HCT116 (cell line): Measurements from ENCODE around the gene TMEM154. TPM values are rescaled to one million over a fixed set of nuclear protein-coding genes. Genes with fewer than 3 reads are reported as not detected.

Source experiments
- ATAC-seq: fragments of 200-7000 bp; cut with Tn5 transposase; 2 replicates; pipeline ENCODE4 v1.9.1; 2020; ENCODE audit warnings: mild to moderate bottlenecking, moderate library complexity
- BruUV-seq: library from RNA; stranded (reverse); fragments of 400-500 nt; replicated peaks from 2 replicates; lab custom pipeline; 2021; lab: Mats Ljungman, UMichigan
- CTCF ChIA-PET: fragments of 300-600 bp; sonication (Branson Sonifier 250); formaldehyde crosslinking; loops from one replicate; lab custom pipeline; 2021; ENCODE audit warnings: antibody characterized with exemption; lab: Charles Lee
- POLR2A ChIA-PET: fragments of 300-600, 350-600 bp; sonication (Branson Sonifier 250); formaldehyde crosslinking; loops from one replicate; lab custom pipeline; 2021; ENCODE audit warnings: antibody characterized with exemption; lab: Charles Lee
- RAD21 ChIA-PET, 2 experiments: fragments of 300-600 bp; sonication (Branson Sonifier 250); formaldehyde crosslinking; loops; one replicate each; lab custom pipeline; 2023; ENCODE audit warnings: low total read pairs in 2 of 2; ENCODE audit not compliant: uncharacterized antibody in 2 of 2, unreplicated experiment in 2 of 2, low non-redundant PET in 1 of 2; lab: Charles Lee
- DNase-seq: peaks from one replicate; pipeline ENCODE4 v3.0.0-alpha.2; 2010; ENCODE audit warnings: low read depth, low spot score
- H2AFZ ChIP-seq: fragments of 200-600 bp; shearing (Covaris generic), sonication (generic); 2 replicates; pipeline ENCODE4 v1.6.1; 2017; ENCODE audit warnings: low read depth, mixed run types, mixed read lengths, antibody characterized with exemption, low read length; ENCODE audit not compliant: poor library complexity, severe bottlenecking
- H3K27ac ChIP-seq: 2 replicates; pipeline ENCODE4 v1.5.1; 2012; ENCODE audit warnings: low read depth, low read length
- H3K27me3 ChIP-seq: fragments of 200-600 bp; sonication (generic); 2 replicates; pipeline ENCODE4 v1.6.1; 2016; ENCODE audit warnings: mixed run types, low read length, mixed read lengths; ENCODE audit not compliant: insufficient read depth
- H3K36me3 ChIP-seq, 2 experiments: fragments of 200-500 bp in 1 of 2; fragments of 200-600 bp in 1 of 2; sonication (Bioruptor generic) in 1 of 2; sonication (generic) in 1 of 2; 2 replicates each; pipeline versions ENCODE4 v1.5.1 to v1.6.1; 2014 to 2016; ENCODE audit warnings: low read length in 2 of 2, inconsistent platforms in 1 of 2, mixed read lengths in 1 of 2, mixed run types in 1 of 2; ENCODE audit not compliant: insufficient read depth in 2 of 2, control insufficient read depth in 1 of 2
- H3K4me1 ChIP-seq, 2 experiments: fragments of 200-600 bp in 1 of 2; sonication (generic) in 1 of 2; 2 replicates each; pipeline versions ENCODE4 v1.5.1 to v1.6.1; 2012 to 2017; ENCODE audit warnings: low read length in 2 of 2, inconsistent platforms in 1 of 2, mild to moderate bottlenecking in 1 of 2, mixed read lengths in 1 of 2, mixed run types in 1 of 2, moderate library complexity in 1 of 2; ENCODE audit not compliant: insufficient read depth in 2 of 2, control insufficient read depth in 1 of 2
- H3K4me2 ChIP-seq: fragments of 200-600 bp; sonication (generic); 2 replicates; pipeline ENCODE4 v1.6.1; 2017; ENCODE audit warnings: mixed run types, low read length, mixed read lengths
- H3K4me3 ChIP-seq, 2 experiments: fragments of 200-600 bp in 1 of 2; sonication (generic) in 1 of 2; replicated peaks in 1 of 2; 2 replicates each; pipeline ENCODE4 v1.5.1; 2011 to 2016; ENCODE audit warnings: low read length in 2 of 2, control low read depth in 1 of 2, low read depth in 1 of 2, mild to moderate bottlenecking in 1 of 2, mixed read lengths in 1 of 2, mixed run types in 1 of 2
- H3K79me2 ChIP-seq: fragments of 200-600 bp; sonication (generic); 2 replicates; pipeline ENCODE4 v1.6.1; 2017; ENCODE audit warnings: mild to moderate bottlenecking, mixed run types, low read length, moderate library complexity, mixed read lengths; ENCODE audit not compliant: insufficient read depth
- H3K9ac ChIP-seq: fragments of 200-600 bp; sonication (generic); 2 replicates; pipeline ENCODE4 v1.6.1; 2016; ENCODE audit warnings: low read length, mixed read lengths
- H3K9me2 ChIP-seq: fragments of 200-600 bp; sonication (generic), shearing (Covaris generic); 2 replicates; pipeline ENCODE4 v1.6.1; 2017; ENCODE audit warnings: mixed run types, mild to moderate bottlenecking, moderate library complexity; ENCODE audit not compliant: insufficient read depth
- H3K9me3 ChIP-seq, 2 experiments: fragments of 200-500 bp in 1 of 2; fragments of 200-600 bp in 1 of 2; sonication (Bioruptor generic) in 1 of 2; sonication (generic) in 1 of 2; 2 replicates each; pipeline ENCODE4 v1.6.1; 2014 to 2017; ENCODE audit warnings: low read length in 2 of 2, mixed read lengths in 2 of 2, inconsistent platforms in 1 of 2, low read depth in 1 of 2, mild to moderate bottlenecking in 1 of 2, mixed run types in 1 of 2, moderate library complexity in 1 of 2; ENCODE audit not compliant: control insufficient read depth in 1 of 2, insufficient read depth in 1 of 2
- H4K20me1 ChIP-seq: fragments of 200-600 bp; sonication (generic), shearing (Covaris generic); 2 replicates; pipeline ENCODE4 v1.6.1; 2017; ENCODE audit warnings: mixed run types, mild to moderate bottlenecking, moderate library complexity; ENCODE audit not compliant: insufficient read depth
- EGR1 ChIP-seq: IDR thresholded peaks from 2 replicates; pipeline ENCODE4 v1.6.1; 2012; ENCODE audit warnings: low read depth
- EZH2phosphoT487 ChIP-seq: fragments of 200-600 bp; IDR thresholded peaks from 2 replicates; pipeline ENCODE4 v1.6.1; 2018; ENCODE audit warnings: antibody characterized with exemption, borderline replicate concordance
- POLR2AphosphoS5 ChIP-seq: IDR thresholded peaks from 2 replicates; pipeline ENCODE4 v1.6.1; 2011; ENCODE audit warnings: mild to moderate bottlenecking, low read depth, low read length, moderate library complexity
- SP1 ChIP-seq: IDR thresholded peaks from 2 replicates; pipeline ENCODE4 v1.6.1; 2012; ENCODE audit warnings: low read depth
- TCF7L2 ChIP-seq: IDR thresholded peaks from 2 replicates; pipeline ENCODE4 v1.7.0; 2011; ENCODE audit warnings: borderline replicate concordance, inconsistent platforms; ENCODE audit not compliant: insufficient read depth, insufficient read length; ENCODE audit errors: extremely low read depth
- YY1 ChIP-seq: IDR thresholded peaks from 2 replicates; pipeline ENCODE4 v1.6.1; 2011; ENCODE audit warnings: low read length, low read depth, moderate library complexity, mild to moderate bottlenecking; ENCODE audit not compliant: insufficient replicate concordance; ENCODE audit errors: extremely low read depth
- intact Hi-C: fragments of 100-400 bp; cut with micrococcal nuclease; formaldehyde crosslinking; loops from 2 replicates; pipeline ENCODE4 v1.10.0; 2022
- total RNA-seq: library from RNA; stranded (reverse); gene quantifications from one replicate; pipeline ENCODE4 v1.2.1, GENCODE V29; 2021; ENCODE audit not compliant: unreplicated experiment
- TF ChIP-seq, protein P1 (sequence below), 3 experiments: fragments of 200-600 bp in 1 of 3; sonication (generic) in 1 of 3; IDR thresholded peaks in 2 of 3; conservative IDR thresholded peaks in 1 of 3; 2 replicates each; pipeline ENCODE4 v1.5.1; 2012 to 2017; ENCODE audit warnings: low read depth in 2 of 3, low read length in 2 of 3, antibody characterized with exemption in 1 of 3, borderline replicate concordance in 1 of 3, control low read depth in 1 of 3, mild to moderate bottlenecking in 1 of 3, mixed read lengths in 1 of 3, mixed run types in 1 of 3, moderate library complexity in 1 of 3; ENCODE audit not compliant: insufficient read depth in 1 of 3
- TF ChIP-seq, protein P2 (sequence below): IDR thresholded peaks from 2 replicates; pipeline ENCODE4 v1.6.1; 2012
- TF ChIP-seq, protein P3 (sequence below): IDR thresholded peaks from 2 replicates; pipeline ENCODE4 v1.6.1; 2012

TMEM154 gene
- total RNA-seq, 1 experiment from 2014 or later, result 2.4 TPM

DNA sequence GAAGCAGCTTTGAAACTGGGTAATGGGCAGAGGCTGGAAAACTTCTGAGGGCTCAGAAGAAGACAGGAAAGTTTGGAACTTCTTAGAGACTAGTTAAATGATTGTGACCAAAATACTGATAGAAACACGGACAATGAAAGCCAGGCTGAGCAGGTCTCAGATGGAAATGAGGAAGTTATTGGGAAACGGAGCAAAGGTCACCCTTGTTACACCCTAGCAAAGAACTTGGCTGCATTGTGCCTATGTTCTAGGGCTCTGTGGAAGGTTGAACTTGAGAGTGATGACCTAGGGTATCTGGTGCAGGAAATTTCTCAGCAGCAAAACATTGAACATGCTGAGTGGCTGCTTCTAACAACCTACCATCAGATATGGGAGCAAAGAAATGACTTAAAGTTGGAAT, 93.1 kb downstream of the TMEM154 start (continued):
- TF ChIP-seq, protein P1, sequence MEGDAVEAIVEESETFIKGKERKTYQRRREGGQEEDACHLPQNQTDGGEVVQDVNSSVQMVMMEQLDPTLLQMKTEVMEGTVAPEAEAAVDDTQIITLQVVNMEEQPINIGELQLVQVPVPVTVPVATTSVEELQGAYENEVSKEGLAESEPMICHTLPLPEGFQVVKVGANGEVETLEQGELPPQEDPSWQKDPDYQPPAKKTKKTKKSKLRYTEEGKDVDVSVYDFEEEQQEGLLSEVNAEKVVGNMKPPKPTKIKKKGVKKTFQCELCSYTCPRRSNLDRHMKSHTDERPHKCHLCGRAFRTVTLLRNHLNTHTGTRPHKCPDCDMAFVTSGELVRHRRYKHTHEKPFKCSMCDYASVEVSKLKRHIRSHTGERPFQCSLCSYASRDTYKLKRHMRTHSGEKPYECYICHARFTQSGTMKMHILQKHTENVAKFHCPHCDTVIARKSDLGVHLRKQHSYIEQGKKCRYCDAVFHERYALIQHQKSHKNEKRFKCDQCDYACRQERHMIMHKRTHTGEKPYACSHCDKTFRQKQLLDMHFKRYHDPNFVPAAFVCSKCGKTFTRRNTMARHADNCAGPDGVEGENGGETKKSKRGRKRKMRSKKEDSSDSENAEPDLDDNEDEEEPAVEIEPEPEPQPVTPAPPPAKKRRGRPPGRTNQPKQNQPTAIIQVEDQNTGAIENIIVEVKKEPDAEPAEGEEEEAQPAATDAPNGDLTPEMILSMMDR (IDR thresholded peaks at IDR 0.05 in 2 of 3, conservative IDR thresholded peaks at IDR 0.05 in 1 of 3; ENCODE audit: borderline replicate concordance in 1 of 3, insufficient read depth in 1 of 3, low read depth in 2 of 3, low read length in 2 of 3), result no peak
- no peak for TF ChIP-seq SP1
- TF ChIP-seq, all 23 proteins: peak for 0

DNA sequence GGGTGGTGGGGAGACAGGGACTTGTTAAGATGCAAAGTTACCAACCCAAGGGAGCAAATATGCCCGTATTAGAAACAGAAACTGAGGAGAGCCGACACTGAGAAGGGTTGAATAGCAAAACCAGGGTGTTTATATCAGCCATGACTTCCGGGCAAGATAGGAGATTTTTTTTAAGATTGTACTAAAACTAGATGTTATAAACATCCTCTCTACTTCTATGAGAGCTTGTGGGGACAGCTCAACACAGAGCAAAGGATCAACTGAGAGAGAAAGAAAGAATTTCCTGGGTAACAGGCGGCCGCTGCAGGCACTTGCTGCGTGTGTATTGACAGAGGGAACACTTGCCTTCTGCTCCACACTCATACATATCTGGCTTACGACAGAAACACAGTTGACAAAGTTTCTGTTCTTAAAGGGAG, 94.8 kb downstream of the TMEM154 start:
- Histone ChIP-seq H3K9ac (no peak overlapping the region), H3K4me3 (no peak overlapping the region), H3K27me3 (no peaks in the 10 kb centered on the region), H3K36me3 (no peaks in the 10 kb centered on the region), H3K9me3 (no peaks in the 10 kb centered on the region), H3K79me2 (no peaks in the 10 kb centered on the region), H3K27ac (no peak overlapping the region), H3K4me2 (no peak overlapping the region), H2AFZ (peak overlapping the region; percentile 25), H3K9me2 (no peaks in the 10 kb centered on the region), H3K4me1 (no peaks in the 10 kb centered on the region), H4K20me1 (no peaks in the 10 kb centered on the region)
- DNase-seq (no peak), ATAC-seq (no peak)
- POLR2A ChIA-PET, result no interaction called here
- TF ChIP-seq POLR2AphosphoS5, result no peak
- TF ChIP-seq, protein P2, sequence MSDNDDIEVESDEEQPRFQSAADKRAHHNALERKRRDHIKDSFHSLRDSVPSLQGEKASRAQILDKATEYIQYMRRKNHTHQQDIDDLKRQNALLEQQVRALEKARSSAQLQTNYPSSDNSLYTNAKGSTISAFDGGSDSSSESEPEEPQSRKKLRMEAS, result no peak
- TF ChIP-seq, protein P1 (IDR thresholded peaks at IDR 0.05 in 2 of 3, conservative IDR thresholded peaks at IDR 0.05 in 1 of 3; ENCODE audit: borderline replicate concordance in 1 of 3, insufficient read depth in 1 of 3, low read depth in 2 of 3, low read length in 2 of 3), result no peak
- TF ChIP-seq EZH2phosphoT487, result no peak
- TF ChIP-seq, protein P3, sequence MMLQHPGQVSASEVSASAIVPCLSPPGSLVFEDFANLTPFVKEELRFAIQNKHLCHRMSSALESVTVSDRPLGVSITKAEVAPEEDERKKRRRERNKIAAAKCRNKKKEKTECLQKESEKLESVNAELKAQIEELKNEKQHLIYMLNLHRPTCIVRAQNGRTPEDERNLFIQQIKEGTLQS, result no peak
- no peak for TF ChIP-seq YY1
- TF ChIP-seq EGR1, result no peak
- TF ChIP-seq TCF7L2, result no peak
- RAD21 ChIA-PET, result no interaction called here
- CTCF ChIA-PET, result no interaction called here
- intact Hi-C loops, result no loop called here
- no TSS peak for BruUV-seq
